Neural cell (in vitro differentiated cells): ENCODE results near the gene MAG. TPM values are rescaled to one million over a fixed set of nuclear protein-coding genes. Genes with fewer than 3 reads are reported as not detected.

Experiments
- H2AFZ ChIP-seq: fragments of 200-600, 300-800 bp; sonication (generic), shearing (Covaris generic); 2 replicates; pipeline ENCODE4 v1.6.0; 2014; ENCODE audit warnings: low read depth, mild to moderate bottlenecking, antibody characterized with exemption, low read length, moderate library complexity
- H3F3A ChIP-seq: fragments of 200-600 bp; shearing (Covaris generic); 2 replicates; pipeline ENCODE4 v1.6.1; 2016; ENCODE audit warnings: mild to moderate bottlenecking, moderate library complexity, mixed read lengths, antibody characterized with exemption, low read length; ENCODE audit not compliant: insufficient read depth, poor library complexity, severe bottlenecking
- H3K27ac ChIP-seq: fragments of 200-600, 300-800 bp; sonication (generic), shearing (Covaris generic); 2 replicates; pipeline ENCODE4 v1.5.1; 2014; ENCODE audit warnings: mild to moderate bottlenecking, low read length, moderate library complexity
- H3K27me3 ChIP-seq: fragments of 300-800, 200-600 bp; sonication (generic), shearing (Covaris generic); 2 replicates; pipeline ENCODE4 v1.6.0; 2014; ENCODE audit warnings: mild to moderate bottlenecking, low read depth, low read length, moderate library complexity; ENCODE audit not compliant: insufficient read depth
- H3K36me3 ChIP-seq: fragments of 300-800, 200-600 bp; sonication (generic), shearing (Covaris generic); 2 replicates; pipeline ENCODE4 v1.5.1; 2014; ENCODE audit warnings: mild to moderate bottlenecking, antibody characterized with exemption, low read length, moderate library complexity; ENCODE audit not compliant: insufficient read depth
- H3K4me2 ChIP-seq: fragments of 300-800, 200-600 bp; sonication (generic), shearing (Covaris generic); 2 replicates; pipeline ENCODE4 v1.6.0; 2014; ENCODE audit warnings: mild to moderate bottlenecking, low read length
- H3K4me3 ChIP-seq: fragments of 300-800, 200-600 bp; sonication (generic), shearing (Covaris generic); 2 replicates; pipeline ENCODE4 v1.5.1; 2014; ENCODE audit warnings: mild to moderate bottlenecking, low read length, moderate library complexity
- H3K79me2 ChIP-seq: fragments of 200-600 bp; shearing (Covaris generic); replicated peaks from 2 replicates; pipeline ENCODE4 v1.6.0; 2014; ENCODE audit warnings: mild to moderate bottlenecking, low read length, moderate library complexity; ENCODE audit not compliant: insufficient read depth
- H3K9ac ChIP-seq: fragments of 300-800, 200-600 bp; sonication (generic), shearing (Covaris generic); 2 replicates; pipeline ENCODE4 v1.6.1; 2016; ENCODE audit warnings: mild to moderate bottlenecking, low read length, mixed read lengths
- H3K9me2 ChIP-seq: fragments of 200-600 bp; shearing (Covaris generic); 2 replicates; pipeline ENCODE4 v1.6.1; 2016; ENCODE audit warnings: mild to moderate bottlenecking, low read length, mixed read lengths; ENCODE audit not compliant: insufficient read depth
- H3K9me3 ChIP-seq: fragments of 200-600, 300-800 bp; sonication (generic), shearing (Covaris generic); 2 replicates; pipeline ENCODE4 v1.6.1; 2016; ENCODE audit warnings: mild to moderate bottlenecking, mixed run types, low read length, moderate library complexity, mixed read lengths
- H4K20me1 ChIP-seq: fragments of 200-600 bp; shearing (Covaris generic); 2 replicates; pipeline ENCODE4 v1.6.1; 2016; ENCODE audit warnings: mild to moderate bottlenecking, mixed run types; ENCODE audit not compliant: insufficient read depth
- EP300 ChIP-seq: fragments of 450-650 bp; conservative IDR thresholded peaks from 2 replicates; pipeline ENCODE4 v1.6.1; 2014; ENCODE audit warnings: antibody characterized with exemption, mild to moderate bottlenecking, moderate library complexity; ENCODE audit not compliant: poor library complexity, severe bottlenecking
- EZH2 ChIP-seq: fragments of 200-600, 300-800 bp; shearing (Covaris generic), sonication (generic); IDR thresholded peaks from 2 replicates; pipeline ENCODE4 v1.6.1; 2014; ENCODE audit warnings: antibody characterized with exemption, low read length, borderline replicate concordance, mild to moderate bottlenecking; ENCODE audit not compliant: insufficient read depth, poor library complexity, severe bottlenecking
- MXI1 ChIP-seq: fragments of 450-650 bp; conservative IDR thresholded peaks from 2 replicates; pipeline ENCODE4 v1.6.1; 2014; ENCODE audit warnings: antibody characterized with exemption, mild to moderate bottlenecking; ENCODE audit not compliant: poor library complexity, severe bottlenecking
- POLR2AphosphoS5 ChIP-seq: IDR thresholded peaks from 2 replicates; pipeline ENCODE4 v1.6.1; 2012
- RAD21 ChIP-seq: fragments of 450-650 bp; conservative IDR thresholded peaks from 2 replicates; pipeline ENCODE4 v1.6.1; 2014; ENCODE audit warnings: antibody characterized with exemption, mild to moderate bottlenecking, moderate library complexity
- SMC3 ChIP-seq: fragments of 450-650 bp; conservative IDR thresholded peaks from 2 replicates; pipeline ENCODE4 v1.6.1; 2014; ENCODE audit warnings: antibody characterized with exemption, mild to moderate bottlenecking, moderate library complexity; ENCODE audit not compliant: poor library complexity
- TAF1 ChIP-seq: IDR thresholded peaks from 2 replicates; pipeline ENCODE4 v1.6.1; 2012; ENCODE audit warnings: low read depth
- polyA plus RNA-seq: library from polyadenylated mRNA; depleted of rRNA; stranded (reverse); fragments of >200 nt; gene quantifications from 2 replicates; pipeline ENCODE4 v1.2.3, GENCODE V29; 2014
- TF ChIP-seq, protein P1 (sequence below): IDR thresholded peaks from 2 replicates; pipeline ENCODE4 v1.6.1; 2012; ENCODE audit warnings: borderline replicate concordance
- TF ChIP-seq, protein P2 (sequence below): fragments of 450-650 bp; IDR thresholded peaks from 2 replicates; pipeline ENCODE4 v1.5.1; 2014; ENCODE audit warnings: antibody characterized with exemption, mild to moderate bottlenecking, moderate library complexity; ENCODE audit not compliant: poor library complexity, severe bottlenecking

MAG gene
- polyA plus RNA-seq, 1 donor from 2014 or later = not detected

DNA sequence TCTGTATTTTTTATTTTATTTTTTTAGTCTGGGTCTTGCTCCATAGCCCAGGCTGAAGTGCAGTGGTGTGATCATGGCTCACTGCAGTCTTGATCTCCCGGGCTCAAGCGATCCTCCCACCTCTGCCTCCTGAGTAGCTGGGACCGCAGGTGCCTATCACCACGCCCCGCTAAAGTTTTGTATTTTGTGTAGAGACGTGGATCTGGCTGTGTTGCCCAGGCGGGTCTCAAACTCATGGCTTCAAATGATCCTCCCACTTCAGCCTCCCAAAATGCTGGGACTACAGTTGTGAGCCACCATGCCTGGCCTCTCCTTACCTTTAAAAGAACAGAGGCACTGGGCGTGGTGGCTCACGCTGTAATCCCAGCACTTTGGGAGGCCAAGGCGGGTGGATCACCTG, 4.2 kb upstream of the MAG start:
- Histone ChIP-seq H3K27ac (no peak overlapping the region), H3K36me3 (no peaks in the 10 kb centered on the region), H3K9me2 (no peaks in the 10 kb centered on the region), H3K4me2 (no peak overlapping the region), H3F3A (no peaks in the 10 kb centered on the region), H3K9ac (no peak overlapping the region), H3K27me3 (no peaks in the 10 kb centered on the region), H3K79me2 (no peaks in the 10 kb centered on the region), H2AFZ (no peak overlapping the region), H3K9me3 (no peaks in the 10 kb centered on the region), H3K4me3 (no peak overlapping the region), H4K20me1 (no peaks in the 10 kb centered on the region)
- TF ChIP-seq POLR2AphosphoS5 = no peak
- TF ChIP-seq TAF1 = no peak
- TF ChIP-seq EZH2 = no peak
- TF ChIP-seq, protein P1, sequence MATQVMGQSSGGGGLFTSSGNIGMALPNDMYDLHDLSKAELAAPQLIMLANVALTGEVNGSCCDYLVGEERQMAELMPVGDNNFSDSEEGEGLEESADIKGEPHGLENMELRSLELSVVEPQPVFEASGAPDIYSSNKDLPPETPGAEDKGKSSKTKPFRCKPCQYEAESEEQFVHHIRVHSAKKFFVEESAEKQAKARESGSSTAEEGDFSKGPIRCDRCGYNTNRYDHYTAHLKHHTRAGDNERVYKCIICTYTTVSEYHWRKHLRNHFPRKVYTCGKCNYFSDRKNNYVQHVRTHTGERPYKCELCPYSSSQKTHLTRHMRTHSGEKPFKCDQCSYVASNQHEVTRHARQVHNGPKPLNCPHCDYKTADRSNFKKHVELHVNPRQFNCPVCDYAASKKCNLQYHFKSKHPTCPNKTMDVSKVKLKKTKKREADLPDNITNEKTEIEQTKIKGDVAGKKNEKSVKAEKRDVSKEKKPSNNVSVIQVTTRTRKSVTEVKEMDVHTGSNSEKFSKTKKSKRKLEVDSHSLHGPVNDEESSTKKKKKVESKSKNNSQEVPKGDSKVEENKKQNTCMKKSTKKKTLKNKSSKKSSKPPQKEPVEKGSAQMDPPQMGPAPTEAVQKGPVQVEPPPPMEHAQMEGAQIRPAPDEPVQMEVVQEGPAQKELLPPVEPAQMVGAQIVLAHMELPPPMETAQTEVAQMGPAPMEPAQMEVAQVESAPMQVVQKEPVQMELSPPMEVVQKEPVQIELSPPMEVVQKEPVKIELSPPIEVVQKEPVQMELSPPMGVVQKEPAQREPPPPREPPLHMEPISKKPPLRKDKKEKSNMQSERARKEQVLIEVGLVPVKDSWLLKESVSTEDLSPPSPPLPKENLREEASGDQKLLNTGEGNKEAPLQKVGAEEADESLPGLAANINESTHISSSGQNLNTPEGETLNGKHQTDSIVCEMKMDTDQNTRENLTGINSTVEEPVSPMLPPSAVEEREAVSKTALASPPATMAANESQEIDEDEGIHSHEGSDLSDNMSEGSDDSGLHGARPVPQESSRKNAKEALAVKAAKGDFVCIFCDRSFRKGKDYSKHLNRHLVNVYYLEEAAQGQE = no peak
- TF ChIP-seq MXI1 = no peak
- TF ChIP-seq SMC3 = no peak
- TF ChIP-seq RAD21 = no peak
- no peak for TF ChIP-seq EP300
- TF ChIP-seq, protein P2, sequence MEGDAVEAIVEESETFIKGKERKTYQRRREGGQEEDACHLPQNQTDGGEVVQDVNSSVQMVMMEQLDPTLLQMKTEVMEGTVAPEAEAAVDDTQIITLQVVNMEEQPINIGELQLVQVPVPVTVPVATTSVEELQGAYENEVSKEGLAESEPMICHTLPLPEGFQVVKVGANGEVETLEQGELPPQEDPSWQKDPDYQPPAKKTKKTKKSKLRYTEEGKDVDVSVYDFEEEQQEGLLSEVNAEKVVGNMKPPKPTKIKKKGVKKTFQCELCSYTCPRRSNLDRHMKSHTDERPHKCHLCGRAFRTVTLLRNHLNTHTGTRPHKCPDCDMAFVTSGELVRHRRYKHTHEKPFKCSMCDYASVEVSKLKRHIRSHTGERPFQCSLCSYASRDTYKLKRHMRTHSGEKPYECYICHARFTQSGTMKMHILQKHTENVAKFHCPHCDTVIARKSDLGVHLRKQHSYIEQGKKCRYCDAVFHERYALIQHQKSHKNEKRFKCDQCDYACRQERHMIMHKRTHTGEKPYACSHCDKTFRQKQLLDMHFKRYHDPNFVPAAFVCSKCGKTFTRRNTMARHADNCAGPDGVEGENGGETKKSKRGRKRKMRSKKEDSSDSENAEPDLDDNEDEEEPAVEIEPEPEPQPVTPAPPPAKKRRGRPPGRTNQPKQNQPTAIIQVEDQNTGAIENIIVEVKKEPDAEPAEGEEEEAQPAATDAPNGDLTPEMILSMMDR = no peak

GRCh38 chr19:35288331-35288730, 3.6 kb upstream of the MAG start:
- no peaks in the 10 kb centered on the region for H3K9me2 ChIP-seq
- H3K4me2 ChIP-seq = no peak overlapping the region
- H2AFZ ChIP-seq = no peak overlapping the region
- no peaks in the 10 kb centered on the region for H3K9me3 ChIP-seq
- H4K20me1 ChIP-seq = no peaks in the 10 kb centered on the region
- TF ChIP-seq SMC3 = no peak
- TF ChIP-seq RAD21 = no peak
- TF ChIP-seq EZH2 = no peak
- TF ChIP-seq, protein P2 = no peak
- TF ChIP-seq, protein P1 = no peak
- no peak for TF ChIP-seq EP300
- no peak for TF ChIP-seq MXI1
- no peak for TF ChIP-seq POLR2AphosphoS5
- H3F3A ChIP-seq = no peaks in the 10 kb centered on the region
- no peak overlapping the region for H3K4me3 ChIP-seq
- no peaks in the 10 kb centered on the region for H3K79me2 ChIP-seq
- H3K27ac ChIP-seq = no peak overlapping the region
- H3K27me3 ChIP-seq = no peaks in the 10 kb centered on the region
- H3K36me3 ChIP-seq = no peaks in the 10 kb centered on the region
- no peak overlapping the region for H3K9ac ChIP-seq
